Measurements from ENCODE around the gene UHRF1.

DNA sequence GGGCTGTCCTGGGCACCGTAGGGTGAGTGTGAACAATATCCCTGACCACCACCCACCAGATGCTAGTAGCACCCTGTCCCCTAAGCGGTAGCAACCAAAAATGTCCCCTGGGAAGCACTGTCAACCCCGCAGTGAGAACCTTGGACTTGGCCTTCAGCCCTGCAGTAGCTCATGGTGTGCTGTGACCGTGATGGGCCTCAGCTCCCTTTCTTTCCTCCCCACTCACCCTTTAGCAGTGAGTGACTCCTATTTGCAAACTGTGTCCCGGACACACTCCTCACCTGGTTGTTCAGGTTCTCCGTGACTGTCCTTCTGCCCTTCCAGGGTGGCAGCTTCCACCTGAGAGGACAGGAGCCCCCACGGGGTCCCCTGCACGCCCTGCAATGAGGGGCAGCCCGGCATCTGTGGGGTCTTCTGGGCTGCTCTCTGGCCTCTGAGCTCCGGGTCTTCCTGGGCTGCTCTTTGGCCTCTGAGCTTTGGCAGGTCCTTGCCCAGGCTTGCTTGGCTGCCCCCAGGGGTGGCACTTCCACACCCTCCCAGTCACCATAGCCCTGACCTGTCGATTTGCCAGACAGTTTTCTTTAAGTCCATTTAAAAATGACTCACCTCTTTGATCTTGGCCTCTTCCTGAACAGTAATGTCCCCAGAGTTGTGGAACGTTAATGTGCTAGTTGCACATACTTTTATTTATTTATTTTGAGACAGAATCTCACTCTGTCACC, 63.4 kb downstream of the UHRF1 start:
- TF ChIP-seq CTCF (IDR thresholded peaks at IDR 0.05; ENCODE audit: low read depth, low read length) (no peak), EZH2phosphoT487 (IDR thresholded peaks at IDR 0.05; ENCODE audit: low read depth) (no peak)
